GM19395 (cell line): ENCODE results near the gene CASP10.

ENCODE experiments used
- ATAC-seq: cut with Tn5 transposase; IDR thresholded peaks from one replicate; pipeline ENCODE4 v1.9.1; 2021; ENCODE audit warnings: mild to moderate bottlenecking, moderate library complexity; ENCODE audit not compliant: unreplicated experiment

Gene CASP10

GRCh38 chr2:201195331-201195730 is 12.4 kb downstream of the CASP10 start:
- ATAC-seq, result no peak

GRCh38 chr2:201196003-201196402 is 13.1 kb downstream of the CASP10 start:
- ATAC-seq, result no peak

DNA sequence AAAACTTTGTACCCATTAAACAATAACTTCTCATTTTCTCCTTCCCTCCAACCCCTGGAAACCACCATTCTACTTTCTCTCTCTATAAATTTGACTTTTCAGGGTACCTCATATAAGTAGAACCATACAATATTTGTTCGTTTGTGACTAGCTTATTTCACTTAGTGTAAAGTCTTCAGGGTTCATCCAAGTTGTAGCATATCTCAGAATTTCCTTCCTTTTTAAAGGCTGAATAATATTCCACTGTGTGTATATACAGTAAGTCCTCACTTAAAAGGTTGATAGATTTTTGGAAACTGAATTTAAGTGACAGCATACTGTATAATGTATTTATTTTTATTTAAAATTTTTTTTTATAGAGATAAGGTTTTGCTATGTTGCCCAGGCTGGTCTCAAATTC is 13.9 kb downstream of the CASP10 start:
- ATAC-seq, result no peak

DNA sequence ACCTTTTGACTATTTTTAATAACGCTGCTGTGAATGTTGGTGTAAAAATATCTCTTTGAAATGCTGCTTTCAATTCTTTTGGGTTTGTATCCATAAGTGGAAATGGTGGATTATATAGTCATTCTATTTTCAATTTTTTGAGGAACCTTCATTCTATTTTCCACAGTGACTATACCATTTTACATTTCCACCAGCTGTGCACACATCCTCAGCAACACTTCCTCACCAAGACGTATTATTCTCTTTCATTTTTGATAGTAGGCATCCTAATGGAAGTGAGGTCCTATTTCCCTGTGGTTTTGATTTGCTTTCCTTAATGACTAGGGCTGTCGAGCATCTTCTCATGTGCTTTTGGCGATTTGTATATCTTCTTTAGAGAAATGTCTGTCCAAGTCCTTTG is 14.8 kb downstream of the CASP10 start:
- no peak for ATAC-seq

- ATAC-seq, result no peak
These were observed 16.9 kb downstream of the CASP10 start for GRCh38 chr2:201199847-201200246.

DNA sequence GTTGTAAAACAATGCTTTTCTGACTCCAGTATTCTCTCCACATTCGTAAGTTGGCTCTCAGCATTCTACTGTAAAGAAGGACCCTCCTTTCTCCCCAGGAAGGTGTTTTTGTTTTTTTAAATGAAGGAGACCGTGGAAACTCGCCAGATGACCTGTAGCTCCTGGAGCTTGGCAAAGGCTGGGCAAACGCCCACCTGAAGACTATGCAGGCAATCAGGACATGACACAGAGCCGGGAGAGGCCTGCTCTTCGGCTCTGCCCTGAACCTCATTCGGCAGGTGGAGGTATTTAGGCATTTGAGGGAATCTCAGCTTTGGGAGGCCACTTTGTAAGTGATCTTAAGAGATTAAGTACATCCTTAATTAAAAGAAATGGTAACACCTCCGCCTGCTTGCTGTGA is 17.4 kb downstream of the CASP10 start:
- ATAC-seq, result no peak

DNA sequence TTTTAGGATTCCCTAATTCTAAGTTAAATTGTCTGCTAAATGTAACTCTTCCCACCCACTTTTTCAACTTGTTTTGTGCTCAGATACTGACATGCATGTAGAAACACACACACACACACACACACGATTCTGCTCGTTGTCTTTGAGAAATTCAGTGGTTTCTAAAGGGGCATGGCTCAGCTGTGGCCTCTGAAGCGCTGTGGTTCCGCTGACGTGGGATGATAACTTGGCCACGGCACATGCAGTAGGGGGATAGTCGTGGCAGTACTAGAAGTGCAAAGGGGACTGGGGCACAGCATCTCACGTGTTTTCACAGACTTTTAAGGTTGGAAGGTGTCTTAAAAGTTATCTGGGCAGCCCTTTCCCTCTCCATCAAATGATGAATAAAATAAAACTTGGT is 18.4 kb downstream of the CASP10 start:
- no peak for ATAC-seq

DNA sequence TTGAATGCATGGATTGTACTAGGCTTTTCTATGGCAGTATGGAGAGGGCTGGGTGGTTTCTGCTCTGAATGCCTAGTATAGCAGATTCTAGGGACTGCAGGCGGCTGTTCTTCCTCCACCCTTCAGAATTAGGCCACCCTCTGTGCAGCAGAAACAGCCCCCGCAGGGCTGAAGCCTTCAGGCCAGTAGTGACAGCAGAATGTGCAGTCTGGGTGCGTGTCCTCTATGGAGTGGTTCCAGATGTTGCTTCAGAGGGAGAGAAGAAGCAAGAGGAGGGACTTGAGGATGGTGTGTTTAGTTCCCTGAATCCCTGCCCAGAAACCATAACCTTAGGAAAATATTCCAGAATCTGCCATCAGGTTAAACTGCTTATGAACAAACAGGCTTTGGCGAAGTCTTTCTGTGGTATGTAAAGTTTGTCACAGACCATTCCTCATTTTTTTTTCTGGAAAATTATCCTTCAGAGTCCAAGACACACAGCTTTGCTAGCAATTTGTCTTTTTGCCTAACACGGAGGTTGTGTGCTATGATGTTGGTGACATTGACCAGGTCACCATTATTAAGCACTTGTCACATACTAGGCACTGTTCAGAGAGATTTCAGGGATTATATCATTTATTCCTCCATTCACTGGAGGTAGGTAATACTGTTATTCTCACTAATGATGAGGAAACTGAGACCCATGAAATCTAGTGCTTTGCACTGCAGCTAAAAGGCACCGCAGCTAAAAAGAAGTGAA is 21.1 kb downstream of the CASP10 start:
- ATAC-seq, result no peak

- no peak for ATAC-seq
These were observed 21.9 kb downstream of the CASP10 start for GRCh38 chr2:201204655-201205514.

DNA sequence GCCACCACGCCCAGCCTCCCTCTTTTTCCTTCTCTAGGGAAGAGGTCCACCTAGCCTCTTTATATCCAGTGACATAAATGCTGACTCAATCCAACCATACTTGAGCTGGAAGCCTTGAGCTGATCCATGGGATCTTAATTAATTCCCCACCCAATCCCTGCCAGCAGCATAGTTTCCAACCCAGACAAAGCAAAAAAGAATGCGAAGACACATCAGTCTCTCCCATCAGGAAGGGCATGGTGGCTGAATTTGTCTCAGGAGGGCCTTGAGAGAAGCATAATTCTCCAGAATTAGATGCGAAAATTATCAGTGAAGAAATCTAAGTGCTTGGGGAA is 22.5 kb downstream of the CASP10 start:
- ATAC-seq, result no peak

- ATAC-seq, result peak; percentile 83
These were observed 25.8 kb downstream of the CASP10 start for GRCh38 chr2:201208563-201209252.

- ATAC-seq, result no peak
These were observed 33.0 kb downstream of the CASP10 start for GRCh38 chr2:201215963-201216362.

- no peak for ATAC-seq
These were observed 34.0 kb downstream of the CASP10 start for GRCh38 chr2:201216918-201217317.

DNA sequence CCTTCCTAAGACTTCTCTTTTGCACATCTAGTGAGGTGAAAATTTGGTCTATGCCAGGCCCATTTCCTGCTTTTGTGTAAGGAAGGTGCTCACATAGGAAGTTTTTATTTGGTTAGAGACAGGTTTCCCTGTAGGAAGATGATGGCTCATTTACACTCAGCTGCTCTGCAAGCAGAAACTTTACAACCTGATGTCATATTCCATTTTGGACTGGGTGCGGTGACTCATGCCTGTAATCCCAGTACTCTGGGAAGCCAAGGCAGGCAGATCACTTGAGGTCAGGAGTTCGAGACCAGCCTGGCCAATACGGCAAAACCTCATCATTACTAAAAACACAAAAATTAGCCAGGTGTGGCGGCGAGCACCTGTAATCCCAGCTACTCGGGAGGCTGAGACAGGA is 35.8 kb downstream of the CASP10 start:
- ATAC-seq, result no peak

- no peak for ATAC-seq
These were observed 36.6 kb downstream of the CASP10 start for GRCh38 chr2:201219328-201220096.

DNA sequence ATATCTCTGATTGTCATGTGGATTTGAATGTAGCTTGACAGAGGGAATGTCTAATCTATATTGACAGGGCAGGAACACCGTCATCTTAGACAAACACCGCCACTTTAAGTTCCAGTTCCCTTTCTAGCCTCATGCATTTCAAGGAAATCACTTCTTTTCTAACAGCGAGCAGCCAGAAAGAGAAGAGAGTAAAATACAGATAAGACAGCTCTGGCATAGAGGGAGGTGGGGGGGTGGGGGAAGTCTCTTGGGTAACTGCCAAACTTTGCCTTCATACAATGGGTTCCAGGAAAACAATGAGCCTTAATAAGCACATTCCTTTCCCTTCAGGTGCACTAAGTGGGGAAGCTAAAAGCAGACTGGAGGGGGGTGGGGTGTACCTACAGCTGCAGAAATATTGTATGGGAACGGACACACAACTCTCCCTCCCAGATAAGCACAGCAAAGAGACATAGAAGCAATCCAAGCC is 37.2 kb downstream of the CASP10 start:
- no peak for ATAC-seq

GRCh38 chr2:201223089-201224073 is 40.4 kb downstream of the CASP10 start:
- ATAC-seq, result peak; percentile 97

- ATAC-seq, result no peak
These were observed 45.5 kb downstream of the CASP10 start for GRCh38 chr2:201228271-201228911.

DNA sequence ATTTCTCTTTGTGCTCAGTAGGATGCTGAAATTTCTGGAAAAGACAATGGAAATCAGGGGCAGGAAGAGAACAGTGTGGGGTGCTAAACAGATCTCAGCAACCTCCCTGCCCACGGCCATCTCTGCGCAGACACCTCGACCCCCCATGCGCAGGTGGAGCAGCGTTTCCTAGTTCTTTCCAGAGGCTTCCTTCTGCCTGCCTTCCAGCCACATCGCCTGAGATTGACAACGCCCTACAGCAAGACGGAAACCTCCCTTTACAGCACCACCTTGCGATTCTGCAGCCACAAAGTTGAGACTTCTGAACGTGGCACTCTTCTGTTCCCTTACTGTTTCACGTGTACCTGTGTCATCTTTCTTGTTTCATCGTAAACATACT is 46.0 kb downstream of the CASP10 start:
- no peak for ATAC-seq
